SU-DHL-6 (cell line): ENCODE results near the gene TXNDC11.

Source experiments
- CTCF ChIP-seq: fragments of 200-600 bp; sonication (generic); IDR thresholded peaks from one replicate; pipeline ENCODE4 v1.5.1; 2017; ENCODE audit warnings: antibody characterized with exemption, mild to moderate bottlenecking, low read length, moderate library complexity; ENCODE audit not compliant: insufficient read depth, poor library complexity, severe bottlenecking
- EZH2phosphoT487 ChIP-seq: fragments of 200-600 bp; sonication (generic), shearing (Covaris generic); conservative IDR thresholded peaks from 2 replicates; pipeline ENCODE4 v1.6.1; 2018; ENCODE audit warnings: mild to moderate bottlenecking, antibody characterized with exemption, low read length, moderate library complexity, mixed read lengths

DNA sequence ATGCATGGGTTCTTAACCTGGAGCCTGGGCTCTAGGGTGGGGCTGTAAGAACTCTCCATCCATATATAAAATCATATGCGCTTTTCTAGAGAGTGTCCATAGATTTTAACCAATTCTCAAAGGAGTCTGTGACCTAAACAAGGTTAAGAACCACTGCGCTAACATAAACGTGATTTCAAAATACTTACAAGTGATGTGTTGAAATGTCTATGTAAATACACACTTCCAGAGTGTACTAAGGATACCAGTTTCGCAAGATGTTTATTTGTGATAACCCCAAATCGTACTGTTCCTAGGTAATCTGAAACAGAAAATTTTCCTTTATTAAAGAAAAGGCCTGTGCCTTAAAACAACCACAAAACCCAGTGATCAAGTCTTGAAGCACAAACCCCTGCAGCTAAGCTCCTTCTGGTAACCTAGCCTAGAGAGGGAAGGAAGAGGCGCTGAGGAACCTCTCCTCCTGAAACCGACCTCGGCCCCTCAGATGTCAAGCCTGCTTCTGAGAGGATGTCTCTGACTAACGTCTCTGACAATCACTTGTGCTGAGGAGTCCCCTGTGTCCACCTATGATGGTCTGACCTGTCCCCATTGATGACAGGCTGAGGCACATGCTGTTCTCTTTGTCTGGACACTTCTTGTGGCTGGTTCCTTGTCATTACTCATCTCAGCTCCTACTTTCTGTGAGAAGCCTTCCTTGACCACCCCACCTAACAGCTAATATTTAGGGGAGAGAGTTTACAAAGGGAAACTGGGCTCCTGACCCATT is 42.2 kb downstream of the TXNDC11 start:
- TF ChIP-seq EZH2phosphoT487 (no peak), CTCF (no peak)
